ENCODE results near the gene CXXC5.

Gene CXXC5

DNA sequence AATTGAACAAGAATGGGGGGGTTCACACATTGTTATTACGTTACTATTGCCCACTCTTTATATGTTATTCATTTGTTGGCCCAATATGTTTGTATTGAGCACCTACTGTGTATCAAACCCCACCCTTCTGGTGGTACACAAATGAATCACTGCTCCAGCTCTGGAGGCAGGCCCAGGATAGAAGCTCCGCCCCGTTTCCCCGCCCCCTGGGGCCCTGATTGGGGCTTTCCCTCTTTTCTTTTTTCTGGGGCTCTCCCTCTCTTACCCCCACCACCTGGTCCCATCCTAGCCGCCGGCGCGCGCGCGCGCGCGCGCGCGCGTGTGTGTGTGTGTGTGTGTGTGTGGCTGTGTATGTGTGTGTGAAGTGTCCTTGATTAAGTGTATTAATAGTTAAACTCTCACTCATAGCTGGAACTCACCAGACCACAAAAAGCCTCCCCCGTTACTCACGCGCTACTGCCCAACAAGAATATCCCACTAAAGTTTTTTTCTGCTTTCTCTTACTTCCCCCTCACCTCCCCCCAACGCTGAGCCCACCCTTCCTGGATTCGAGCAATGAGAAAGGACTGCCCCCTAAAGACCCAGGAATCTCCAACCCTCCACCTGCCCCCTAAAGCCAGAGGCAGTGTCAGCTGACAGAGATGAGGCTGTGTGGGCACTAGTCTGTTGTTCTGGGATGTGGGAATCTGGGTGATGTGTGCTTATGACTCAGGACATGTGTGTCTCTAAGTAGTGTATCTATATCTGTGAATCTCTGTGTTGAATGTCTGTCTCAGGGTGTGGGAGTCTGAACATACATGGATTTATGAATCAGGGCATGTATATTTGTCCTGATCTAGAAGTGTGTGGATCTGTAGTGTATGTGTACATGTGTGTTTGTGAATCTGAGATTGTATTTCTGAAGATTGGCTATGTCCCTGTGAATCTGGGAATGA lies 4.0 kb downstream of the CXXC5 start:
- no peak for DNase-seq

DNA sequence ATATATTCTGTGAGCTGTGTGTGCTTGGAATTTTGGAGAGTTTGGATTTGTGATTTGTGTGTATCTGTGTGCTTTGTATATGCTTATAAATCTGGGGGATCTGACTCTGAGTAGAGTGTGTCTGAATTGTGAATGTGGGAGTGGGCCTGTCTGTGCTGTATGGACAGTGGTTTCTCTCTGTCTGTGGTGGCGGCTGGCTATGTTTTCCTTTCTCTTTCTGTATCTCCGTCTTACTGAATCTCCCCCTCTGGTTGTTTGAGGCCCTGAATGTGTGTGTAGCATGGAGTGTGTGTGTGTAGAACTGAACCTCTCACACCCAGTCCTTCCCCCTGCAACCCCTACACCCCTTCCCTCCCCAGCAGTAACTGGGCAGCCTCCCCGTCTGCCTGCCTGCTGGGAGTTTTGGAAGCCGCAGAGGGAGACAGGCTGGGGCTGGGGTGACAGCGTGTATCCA lies 4.7 kb downstream of the CXXC5 start:
- no peak for DNase-seq

DNA sequence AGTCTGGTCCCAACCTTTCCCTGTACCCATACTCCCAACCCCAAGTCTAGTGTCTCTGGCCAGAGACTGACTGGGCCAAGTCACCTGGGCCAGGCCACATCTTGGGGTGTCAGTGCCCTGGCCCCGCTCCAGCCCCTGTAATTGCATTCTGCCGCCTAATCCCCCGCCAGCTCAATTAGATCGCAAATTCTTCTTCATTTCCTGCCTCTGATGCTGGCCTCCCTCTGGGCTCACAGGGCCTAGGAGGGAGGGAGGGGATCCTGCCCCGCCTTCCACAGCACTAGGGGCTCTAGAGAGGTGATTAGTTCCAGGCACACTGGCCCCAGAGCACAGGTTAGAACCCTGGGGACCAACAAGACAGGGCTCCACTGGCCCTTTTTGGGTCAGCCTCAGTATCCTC lies 5.5 kb downstream of the CXXC5 start:
- DNase-seq, result no peak

DNA sequence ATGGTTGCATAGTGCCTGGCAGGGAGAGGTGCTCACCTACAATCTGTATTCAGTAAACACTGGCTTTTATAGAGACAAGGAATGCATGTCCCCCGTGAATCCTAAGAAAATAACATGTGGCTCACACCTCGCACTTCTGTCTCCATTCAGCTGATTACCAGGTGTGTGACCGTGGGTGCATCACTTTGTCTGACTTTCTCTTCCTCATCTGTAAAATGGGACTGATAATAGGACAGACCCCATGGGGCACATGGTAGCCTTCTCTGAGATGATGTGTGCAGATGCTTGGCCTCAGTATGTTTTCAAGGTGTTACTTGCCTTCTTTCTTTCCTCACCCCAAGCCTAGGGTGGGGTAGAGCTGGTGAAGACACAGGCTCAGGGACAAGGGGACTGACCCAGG lies 6.3 kb downstream of the CXXC5 start:
- no peak for DNase-seq

DNA sequence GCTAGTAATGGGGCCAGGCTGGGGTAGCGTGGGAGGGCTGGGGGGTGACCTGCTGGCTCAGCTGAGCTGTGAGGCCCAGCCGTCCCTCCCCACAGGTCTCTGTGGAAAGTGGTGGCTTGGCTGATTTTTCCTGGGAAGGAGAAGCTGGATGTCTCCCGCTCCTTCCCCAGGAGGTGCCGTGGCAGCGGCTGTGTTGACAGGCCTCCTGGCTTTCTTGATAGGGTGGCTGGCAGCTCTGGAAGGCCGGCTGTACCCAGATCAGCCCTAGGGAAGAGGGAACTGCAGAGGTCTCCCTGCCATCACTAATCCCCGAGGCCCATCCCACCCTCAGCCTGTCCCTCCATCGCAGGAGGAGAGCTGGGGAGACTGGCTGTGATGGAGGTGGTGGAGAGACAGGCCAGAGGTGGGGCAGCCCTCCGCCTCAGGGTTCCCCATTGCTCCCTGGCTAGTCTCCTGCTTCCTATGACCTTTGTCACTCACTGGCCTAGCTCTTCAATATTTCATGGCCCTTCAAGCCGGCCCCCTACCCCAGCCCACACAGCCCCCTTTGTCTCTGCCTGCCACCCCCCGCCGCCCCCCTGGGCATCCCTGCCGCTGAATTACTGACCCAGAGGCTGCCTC lies 6.8 kb downstream of the CXXC5 start:
- DNase-seq, result no peak

DNA sequence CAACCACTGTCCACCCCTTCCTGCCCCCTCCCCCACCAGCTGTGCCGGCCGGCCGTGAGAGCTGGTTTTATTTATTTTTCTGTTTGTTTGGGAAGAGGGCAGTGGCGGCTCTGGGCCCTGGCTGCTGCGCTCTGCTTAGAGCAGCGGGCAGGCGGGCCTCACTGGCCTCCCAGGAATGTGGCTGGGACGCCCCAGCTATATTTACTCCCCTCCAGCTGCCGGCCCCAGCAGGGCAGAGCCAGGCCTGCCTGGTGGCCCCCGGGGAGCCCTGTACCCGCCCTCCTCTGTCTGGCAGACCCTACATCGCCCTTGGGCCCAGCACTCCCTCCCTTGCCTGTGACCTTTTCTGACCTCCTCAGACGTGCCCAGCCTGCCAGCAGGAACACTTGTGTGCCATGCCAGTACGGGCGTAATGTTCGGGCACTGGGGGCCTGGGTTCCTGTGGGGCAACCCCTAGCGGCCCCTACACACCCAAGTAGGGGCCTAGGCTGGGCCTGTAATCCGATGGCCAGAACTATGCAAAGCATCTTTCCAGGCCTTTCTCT lies 7.7 kb downstream of the CXXC5 start:
- no peak for DNase-seq

DNA sequence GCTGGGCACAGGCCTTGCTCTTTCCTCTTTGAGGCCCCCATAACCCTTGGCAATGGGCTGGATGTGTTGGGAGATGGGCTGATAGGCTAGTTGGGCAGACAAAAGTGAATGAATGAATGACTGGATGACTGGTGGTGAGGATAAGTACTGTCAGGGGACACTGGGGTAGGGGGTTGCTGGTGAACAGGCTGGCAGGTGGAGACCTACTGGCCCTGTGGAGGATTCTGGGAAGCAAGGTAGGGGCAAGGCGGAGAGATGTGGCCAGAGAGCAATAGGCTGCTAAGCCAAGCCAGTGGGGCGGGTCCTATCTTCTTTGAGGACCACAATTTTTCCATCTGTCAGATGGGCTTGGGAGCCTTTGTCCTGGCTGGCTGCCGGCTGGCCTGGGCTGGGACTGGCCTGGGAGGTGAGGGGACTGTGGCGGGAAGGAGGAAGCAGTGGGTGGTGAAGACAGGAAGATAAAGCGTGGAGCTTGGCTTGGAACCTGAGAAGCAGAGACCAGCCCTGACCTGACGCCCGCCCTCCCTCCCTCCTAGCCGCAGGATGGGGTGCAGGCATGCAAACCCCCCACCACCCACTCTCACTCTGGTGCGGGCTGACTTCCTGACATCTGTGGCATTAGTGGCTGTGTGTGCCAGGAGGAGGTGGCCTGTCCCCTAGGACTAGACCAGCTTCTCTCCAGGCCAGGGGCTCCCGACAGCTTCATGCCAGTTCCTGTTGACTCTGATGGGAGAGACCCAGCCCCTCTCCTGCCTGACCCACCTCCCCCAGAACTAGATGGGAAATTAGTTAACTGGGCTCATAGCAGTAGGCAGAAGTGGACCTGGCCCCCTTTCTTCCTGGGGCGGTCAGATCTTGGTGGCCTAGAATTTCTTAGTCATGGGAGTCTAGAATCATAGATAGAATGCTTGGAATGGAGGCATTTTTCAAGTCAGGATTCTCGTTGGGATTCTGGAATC lies 9.5 kb downstream of the CXXC5 start:
- no peak for DNase-seq

DNA sequence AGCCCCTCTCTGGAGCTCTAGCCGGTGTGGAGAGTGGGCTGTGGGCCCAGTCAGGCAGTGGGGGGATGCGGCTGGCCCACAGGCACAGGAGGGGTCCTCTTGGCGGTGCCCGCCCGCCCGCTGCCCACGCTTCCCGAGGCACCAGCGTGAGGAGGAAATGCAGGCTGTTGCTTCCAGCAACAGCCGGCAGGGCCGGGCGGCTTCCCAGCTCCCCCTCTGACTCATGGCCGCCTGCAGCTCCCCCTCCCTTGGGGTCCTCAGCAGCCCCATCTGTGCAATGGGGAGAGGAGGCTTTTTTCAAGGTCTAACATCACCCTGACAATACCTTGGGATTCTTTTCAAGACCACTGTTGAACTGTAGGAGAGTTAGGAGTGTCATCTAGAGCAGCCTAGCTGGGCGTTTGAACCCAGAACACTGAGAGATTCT lies 10.4 kb downstream of the CXXC5 start:
- no peak for DNase-seq

DNA sequence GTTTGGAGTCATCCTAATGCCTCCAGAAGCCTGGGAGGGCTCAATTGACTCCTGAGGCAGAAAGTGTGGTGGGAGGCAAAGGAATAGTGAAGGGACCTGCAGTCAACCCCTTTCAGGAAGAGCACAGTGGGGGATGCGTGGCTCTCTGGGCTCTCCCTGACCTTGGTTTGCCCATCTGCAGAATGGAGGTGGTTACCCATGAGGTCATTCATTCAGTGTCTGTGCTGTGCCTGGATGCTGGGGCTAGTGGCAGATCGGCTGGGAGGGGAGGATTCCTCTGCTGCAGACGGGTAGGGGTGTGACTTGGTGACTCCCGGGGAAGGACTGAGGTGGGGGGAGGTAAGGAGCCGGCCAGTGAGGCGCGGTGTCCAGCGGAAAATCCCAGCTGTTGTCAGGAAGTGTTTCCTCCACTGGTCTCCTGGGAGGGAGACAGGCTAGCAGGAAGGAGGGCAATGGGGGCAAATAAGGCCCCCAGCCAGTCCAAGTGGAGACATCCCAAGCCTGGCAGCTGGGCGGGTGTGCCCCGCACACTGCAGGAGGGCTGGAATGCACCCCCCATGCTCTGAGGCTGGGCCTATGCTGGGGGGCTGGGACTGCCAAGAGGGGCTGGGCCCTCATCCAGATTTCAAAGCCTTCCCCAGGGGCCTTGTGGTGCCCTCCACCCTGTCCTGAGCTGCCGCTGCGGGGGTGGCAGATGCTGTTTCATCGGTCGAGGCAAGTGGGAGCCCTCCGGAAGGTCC lies 10.9 kb downstream of the CXXC5 start:
- no peak for DNase-seq

DNA sequence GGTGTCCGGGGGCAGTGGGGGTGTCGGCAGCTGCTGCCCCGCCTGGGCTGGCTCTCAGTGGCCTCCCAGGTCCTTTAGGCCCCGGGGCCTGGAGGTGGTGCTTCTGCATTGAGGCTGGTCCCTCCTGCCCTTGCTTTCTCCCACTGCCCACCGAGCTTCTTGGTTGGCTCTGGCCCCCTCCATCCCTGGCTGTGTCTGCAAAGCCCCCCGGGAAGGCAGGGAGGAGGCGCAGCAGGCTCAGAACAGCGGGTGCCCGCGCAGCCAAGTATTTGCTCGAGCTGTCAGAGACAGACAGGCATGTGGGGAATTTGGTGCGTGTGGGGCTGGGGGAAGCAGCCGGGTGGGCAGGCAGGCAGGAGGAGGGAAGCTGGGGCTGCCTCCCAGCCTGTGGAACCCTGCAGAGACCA lies 11.5 kb downstream of the CXXC5 start:
- DNase-seq, result no peak

DNA sequence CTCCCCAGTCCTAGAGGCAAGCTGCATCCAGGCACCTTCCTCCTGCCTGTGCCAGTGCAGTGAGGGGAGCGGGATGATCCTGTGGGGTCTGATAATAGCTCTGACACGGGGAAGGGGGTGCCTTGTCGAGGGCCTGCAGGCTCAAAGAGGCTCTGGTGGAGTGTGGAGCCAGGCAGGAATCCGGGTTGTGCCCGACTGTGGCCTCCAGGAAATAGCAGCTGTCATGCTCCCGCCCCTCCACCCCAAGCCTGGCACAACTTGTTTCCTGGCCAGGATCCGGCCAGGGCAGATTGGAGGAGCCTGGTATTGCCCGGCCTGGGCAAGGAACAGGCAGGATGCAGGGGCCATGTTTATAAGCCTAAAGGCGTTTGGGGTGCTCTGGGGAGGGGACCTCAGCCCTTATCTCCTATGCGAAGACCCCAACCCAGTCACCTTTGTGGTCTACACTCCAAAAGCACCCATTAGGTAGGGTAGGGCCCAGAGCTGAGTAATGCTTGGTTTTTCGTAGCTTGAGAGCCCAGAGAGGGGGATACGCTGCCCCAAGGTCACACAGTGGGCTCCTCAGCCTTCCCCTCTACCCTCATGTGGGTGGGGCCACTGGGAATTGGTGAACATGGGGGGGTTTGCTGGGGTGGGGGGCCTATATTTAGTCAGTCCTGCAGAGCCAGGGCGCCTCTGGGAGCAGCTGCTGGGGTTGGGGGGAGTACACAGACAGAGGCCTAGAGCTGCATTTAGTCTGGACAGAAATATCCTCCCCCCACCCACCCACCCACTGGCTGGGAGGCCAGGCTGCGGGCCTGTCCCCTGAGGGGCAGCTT lies 12.2 kb downstream of the CXXC5 start:
- DNase-seq, result no peak

DNA sequence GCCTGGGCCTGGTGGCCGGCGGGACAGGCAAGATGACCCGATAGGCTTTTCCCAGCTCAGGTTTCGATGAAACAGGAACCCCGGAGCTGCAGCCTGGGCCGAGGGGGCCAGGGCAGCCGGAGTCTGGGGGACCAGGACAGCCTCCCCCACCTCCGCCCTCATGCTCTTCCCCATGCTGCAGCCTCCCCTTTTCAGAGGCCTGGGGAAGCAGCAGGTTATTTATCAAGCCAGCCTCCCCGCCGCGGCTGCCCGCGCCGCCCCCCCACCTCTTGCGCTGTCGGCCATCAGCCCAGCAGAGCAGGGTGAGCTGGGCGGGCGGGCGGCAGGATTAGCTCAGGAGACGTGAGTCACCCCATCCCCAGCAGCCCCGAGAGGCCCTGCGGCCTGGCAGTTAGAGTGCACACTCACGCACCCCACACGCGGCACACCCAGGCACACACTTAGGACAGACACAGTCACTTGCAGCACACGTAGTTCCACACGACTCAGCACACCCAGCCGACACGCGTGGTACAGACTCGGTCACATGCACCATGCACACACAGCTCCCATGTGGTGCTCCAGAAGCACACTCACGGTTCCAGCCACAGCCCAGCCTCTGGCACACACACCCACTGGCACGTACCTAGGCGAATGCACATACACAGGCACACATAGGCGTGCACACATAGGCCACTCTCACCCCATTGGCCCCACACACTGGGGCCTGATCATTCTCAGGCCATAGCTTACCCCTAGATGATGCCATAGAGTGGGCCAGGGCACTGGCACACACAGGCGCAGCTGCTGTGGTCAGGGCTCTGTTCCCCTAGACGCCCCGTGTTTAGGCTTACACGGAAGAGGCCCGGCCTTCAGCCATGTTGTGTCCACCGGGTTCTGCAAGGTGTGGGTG lies 13.0 kb downstream of the CXXC5 start:
- no peak for DNase-seq

DNA sequence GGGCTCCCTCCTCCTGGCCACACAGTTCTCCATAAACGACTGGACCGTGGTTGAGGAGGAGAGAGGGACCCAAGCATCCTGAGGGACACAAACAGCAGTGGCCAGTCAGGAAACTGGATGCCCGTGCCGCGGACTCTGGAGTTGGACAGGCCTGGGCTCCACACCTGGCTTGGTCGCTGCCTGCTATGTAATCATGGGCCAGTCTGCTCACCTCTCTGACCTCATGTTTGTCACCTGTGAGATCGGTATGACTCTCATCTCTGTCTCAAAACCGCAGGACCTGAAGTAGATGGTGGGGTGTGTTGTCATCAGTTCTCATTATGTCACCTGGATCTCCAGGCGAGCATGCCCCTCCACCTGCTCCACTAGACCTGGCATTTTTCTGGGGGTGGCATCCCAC lies 14.5 kb downstream of the CXXC5 start:
- no peak for DNase-seq

DNA sequence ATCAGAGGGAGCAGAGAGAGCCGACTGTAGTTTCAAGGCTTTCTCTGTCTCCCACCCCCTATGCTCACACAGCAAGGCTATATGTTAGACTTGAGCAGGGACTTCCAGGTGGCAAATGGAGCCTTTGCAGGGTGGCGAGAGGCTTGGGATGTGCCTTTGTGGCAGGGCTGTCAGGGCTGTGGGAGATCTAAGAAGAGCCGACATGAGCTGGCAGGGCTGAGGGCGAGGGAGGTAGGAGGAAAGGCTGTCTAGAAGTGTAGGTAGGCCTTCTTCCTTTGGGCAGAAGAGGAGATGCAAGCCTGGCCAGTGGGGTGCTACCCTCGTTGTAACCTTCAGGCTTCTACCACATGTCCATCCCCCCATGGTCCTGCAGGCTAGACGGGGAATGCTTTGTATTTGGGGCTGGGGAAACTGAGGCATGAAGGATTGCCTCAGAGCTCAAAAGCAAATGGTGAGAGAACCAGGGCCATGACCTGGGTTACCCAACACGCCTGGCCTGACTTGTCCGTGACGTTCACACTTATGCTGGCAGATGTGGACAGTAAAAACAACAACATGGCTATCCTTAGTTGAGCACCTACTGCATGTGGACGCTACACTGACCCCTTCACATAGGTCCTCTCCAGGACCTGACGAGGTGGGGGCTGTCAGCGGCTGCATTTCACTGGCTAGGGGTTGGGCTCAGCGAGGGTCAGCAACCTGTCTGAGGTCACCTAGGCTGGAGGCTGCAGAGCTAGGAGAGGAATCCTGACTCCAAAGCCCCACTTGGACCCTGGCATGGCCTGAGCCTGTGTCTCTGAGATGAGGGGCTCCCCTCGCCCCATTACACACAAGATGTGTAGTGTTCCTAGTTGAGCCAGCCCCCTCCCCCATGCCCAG lies 15.3 kb downstream of the CXXC5 start:
- no peak for DNase-seq

DNA sequence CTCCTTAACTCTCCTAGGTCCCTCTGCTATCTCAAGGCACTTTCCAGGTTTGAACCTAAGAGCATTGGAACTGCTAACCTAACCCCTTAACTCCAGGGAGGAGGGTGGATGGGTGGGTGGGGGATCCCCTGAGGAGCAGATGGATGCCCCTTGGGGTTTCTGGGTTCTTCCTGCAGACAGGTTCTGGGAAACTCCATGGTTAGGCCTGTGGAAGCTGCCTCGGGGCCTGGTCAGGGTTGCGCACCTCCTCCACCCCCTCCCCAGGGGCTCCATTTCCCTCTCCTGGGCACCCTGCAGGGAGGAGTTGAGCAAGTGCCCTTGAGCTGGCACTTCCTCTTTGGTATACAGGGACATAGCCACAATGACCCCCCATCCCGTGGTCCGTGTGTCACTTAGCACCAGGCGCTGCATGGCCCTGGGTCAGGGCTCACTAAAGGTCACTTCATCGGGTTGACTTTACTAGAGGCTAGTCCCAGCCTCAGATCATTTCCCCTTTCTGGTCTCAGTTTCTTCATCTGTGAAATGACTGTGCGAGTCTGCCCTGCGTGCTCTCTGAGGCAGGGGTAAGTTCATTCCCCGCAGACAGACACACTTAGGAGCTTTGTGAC lies 16.0 kb downstream of the CXXC5 start:
- no peak for DNase-seq

DNA sequence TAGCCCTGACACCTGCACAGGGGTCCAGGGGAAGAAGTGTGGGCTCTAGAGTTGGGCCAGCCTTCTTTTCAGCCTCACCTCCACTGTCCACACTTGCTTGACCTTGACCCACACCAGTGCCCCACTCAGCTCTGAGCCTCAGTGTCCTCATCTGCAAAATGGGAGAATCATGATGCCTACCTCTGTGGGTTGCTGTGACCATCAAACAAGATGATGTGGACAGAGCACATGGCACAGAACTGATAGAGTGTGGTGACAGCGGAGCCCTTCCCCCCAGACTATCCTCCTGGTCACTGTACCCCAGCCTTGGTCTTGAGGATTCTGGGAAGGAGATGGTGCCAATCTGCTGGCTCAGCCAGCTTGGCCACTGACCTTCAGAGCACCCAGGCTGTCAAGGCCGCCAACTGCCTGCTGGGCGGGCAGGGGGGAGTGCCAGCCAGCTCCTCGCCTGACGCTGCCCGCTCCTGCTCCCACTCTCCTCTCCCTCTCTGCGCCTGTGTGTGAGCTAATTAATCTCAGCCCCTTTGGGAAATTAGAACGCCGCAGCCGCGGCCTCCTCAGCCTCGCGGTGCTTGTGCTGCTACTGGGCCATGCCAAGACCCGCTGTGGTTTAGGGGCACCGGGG lies 16.7 kb downstream of the CXXC5 start:
- no peak for DNase-seq

DNA sequence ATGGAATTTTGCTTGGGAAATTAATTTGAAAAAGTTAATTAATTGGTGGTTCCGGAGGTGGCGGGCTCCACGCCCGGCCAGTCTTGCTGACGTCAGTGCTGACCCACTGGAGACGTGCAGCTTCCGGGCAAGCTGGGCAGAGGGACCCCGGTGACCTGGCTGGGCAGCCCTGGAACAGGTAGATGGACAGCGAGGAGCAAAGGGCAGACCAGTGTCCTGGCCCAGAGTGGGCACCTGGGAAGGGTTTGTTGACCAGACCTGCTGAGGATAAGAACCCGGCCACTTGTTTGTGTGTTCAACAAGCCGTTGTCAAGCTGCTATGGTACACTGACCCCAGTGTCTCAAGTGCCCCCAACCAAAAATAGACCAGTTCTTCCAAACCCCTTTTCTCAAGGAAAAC lies 17.5 kb downstream of the CXXC5 start:
- no peak for DNase-seq

DNA sequence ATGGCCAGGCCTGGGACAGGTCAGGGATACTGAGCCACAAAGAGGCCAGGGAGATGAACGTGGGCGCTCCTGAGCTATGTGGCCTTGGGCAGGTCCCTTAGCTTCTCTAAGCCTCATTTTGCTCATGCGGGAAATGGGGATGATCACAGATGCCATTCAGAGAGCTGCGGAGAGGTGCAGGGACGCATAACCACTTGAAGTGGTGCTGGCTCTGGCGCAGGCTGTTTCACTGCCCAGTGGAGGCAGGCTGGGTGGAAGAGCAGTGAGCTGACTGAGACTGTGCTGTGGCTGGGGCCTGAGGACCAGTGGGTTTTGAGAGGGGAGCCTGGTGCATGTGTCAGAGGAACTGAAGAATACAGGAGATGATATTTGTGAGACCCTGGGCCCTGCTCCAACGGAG lies 18.4 kb downstream of the CXXC5 start:
- no peak for DNase-seq
